AG04449 (cell line): ENCODE measurements around the gene FHIT.

ENCODE experiments used
- CTCF ChIA-PET: fragments of 350-600 bp; formaldehyde crosslinking; extraction: SDS; loops from one replicate; lab custom pipeline; 2021; ENCODE audit warnings: antibody characterized with exemption; lab: Yijun Ruan, JAX
- POLR2A ChIA-PET: fragments of 400-600, 350-600 bp; formaldehyde crosslinking; extraction: SDS; loops from one replicate; lab custom pipeline; 2020; ENCODE audit warnings: antibody characterized with exemption, inconsistent platforms; lab: Yijun Ruan, JAX
- DNase-seq: peaks from one replicate; pipeline ENCODE4 v3.0.0-alpha.2; 2010; ENCODE audit warnings: low read depth, low spot score
- H3K4me3 ChIP-seq: 2 replicates; pipeline ENCODE4 v1.5.1; 2011; ENCODE audit warnings: low read depth, mild to moderate bottlenecking, control low read depth, low read length
- CTCF ChIP-seq: IDR thresholded peaks from one replicate; pipeline ENCODE4 v1.5.1; 2011; ENCODE audit warnings: mild to moderate bottlenecking, moderate library complexity, low read length, control low read depth, inconsistent platforms; ENCODE audit not compliant: insufficient read depth; ENCODE audit errors: missing control alignments

The FHIT gene

GRCh38 chr3:60855250-60855649 lies 396.0 kb downstream of the FHIT start:
- ChIA-PET CTCF (no interaction called here), POLR2A (no interaction called here)
- no peak for DNase-seq
- no peak for TF ChIP-seq CTCF
- H3K4me3 ChIP-seq: no peak overlapping the region

DNA sequence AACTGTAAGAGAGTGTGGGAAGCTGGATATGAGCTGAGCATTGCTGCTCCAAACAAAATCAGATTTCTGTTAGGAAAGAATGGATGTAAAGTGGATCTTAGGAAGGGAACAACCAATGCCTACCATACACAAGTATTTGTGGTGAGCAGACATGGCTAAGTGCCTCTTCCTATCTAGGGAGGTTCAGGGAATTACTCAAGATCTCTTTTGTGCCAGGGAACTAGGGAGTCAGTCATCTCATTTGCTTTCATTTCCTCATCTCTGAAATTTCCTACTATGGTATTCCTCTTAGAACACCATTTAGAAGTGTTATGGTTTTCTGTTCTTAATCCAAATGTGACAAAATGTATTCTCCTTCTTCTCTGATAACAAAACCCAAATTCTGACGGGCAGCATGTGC lies 396.5 kb downstream of the FHIT start:
- POLR2A ChIA-PET: no interaction called here
- no peak for TF ChIP-seq CTCF
- DNase-seq: no peak
- CTCF ChIA-PET: no interaction called here
- no peak overlapping the region for H3K4me3 ChIP-seq

- POLR2A ChIA-PET: no interaction called here
These were observed 403.5 kb downstream of the FHIT start for GRCh38 chr3:60847791-60848190.

DNA sequence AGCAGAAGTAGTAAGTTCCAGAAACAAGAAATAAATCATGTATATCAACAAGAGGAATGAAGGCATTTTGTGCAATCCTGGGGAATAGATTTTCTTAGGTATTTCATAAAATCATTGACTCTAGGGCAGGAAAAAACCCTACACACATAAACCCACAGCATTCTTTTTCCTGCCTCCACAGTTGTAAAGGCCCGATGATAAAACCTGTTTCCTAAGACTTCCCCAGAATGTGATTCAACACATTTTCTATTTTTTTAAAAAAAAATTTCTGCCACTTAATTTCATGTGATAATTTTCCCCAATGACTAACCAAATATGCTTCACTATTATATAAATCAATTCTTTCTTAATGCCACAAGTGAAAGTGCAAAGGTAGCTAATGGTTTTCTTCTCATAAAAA lies 407.0 kb downstream of the FHIT start:
- no peak for DNase-seq
- H3K4me3 ChIP-seq: no peak overlapping the region
- CTCF ChIA-PET: no interaction called here
- no peak for TF ChIP-seq CTCF
- POLR2A ChIA-PET: no interaction called here

More at GRCh38 chr3:60847791-60848190, 403.5 kb downstream of the FHIT start:
- CTCF ChIA-PET: no interaction called here
- DNase-seq: no peak
- no peak overlapping the region for H3K4me3 ChIP-seq
- no peak for TF ChIP-seq CTCF

- no peak overlapping the region for H3K4me3 ChIP-seq
- ChIA-PET POLR2A (no interaction called here), CTCF (no interaction called here)
- TF ChIP-seq CTCF: no peak
- no peak for DNase-seq
These were observed 409.9 kb downstream of the FHIT start for GRCh38 chr3:60841355-60841754.

DNA sequence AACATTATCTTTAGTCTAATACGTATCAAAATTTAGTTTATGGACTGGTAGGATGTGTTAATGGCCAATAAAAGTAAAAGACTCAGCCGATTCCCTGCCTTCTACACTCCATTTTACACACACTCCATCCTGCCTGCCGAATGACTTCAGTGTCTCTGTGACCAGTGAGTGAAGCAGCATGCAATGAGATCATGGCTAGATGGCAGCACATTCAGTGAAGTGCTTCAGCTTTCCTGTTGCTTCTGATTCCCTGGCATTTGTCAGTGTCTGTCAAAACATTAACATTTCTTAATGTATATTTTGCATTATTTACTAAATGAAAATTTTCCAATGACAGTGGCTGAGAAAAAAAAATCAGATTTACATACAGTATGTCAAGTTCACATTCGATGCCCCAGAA lies 412.0 kb downstream of the FHIT start:
- ChIA-PET CTCF (interaction anchor here (0.7 kb wide), 1 partner anchor 110 kb away, joined by 3 read pairs; no protein-coding TSS in a partner anchor), POLR2A (no interaction called here)
- H3K4me3 ChIP-seq: no peak overlapping the region
- no peak for DNase-seq
- no peak for TF ChIP-seq CTCF
